GM21529 (cell line): ENCODE results near the gene TECR.
A peak's percentile ranks its signal among the peaks of the same experiment; 100 is the strongest.
"Not testable (repeated sequence)": the region's sequence is repeated elsewhere in the genome, so short reads cannot be mapped to it uniquely, and the experiment has no call there.

Experiments used
- ATAC-seq: cut with Tn5 transposase; IDR thresholded peaks from one replicate; pipeline ENCODE4 v1.9.1; 2021; ENCODE audit not compliant: unreplicated experiment

The TECR gene

DNA sequence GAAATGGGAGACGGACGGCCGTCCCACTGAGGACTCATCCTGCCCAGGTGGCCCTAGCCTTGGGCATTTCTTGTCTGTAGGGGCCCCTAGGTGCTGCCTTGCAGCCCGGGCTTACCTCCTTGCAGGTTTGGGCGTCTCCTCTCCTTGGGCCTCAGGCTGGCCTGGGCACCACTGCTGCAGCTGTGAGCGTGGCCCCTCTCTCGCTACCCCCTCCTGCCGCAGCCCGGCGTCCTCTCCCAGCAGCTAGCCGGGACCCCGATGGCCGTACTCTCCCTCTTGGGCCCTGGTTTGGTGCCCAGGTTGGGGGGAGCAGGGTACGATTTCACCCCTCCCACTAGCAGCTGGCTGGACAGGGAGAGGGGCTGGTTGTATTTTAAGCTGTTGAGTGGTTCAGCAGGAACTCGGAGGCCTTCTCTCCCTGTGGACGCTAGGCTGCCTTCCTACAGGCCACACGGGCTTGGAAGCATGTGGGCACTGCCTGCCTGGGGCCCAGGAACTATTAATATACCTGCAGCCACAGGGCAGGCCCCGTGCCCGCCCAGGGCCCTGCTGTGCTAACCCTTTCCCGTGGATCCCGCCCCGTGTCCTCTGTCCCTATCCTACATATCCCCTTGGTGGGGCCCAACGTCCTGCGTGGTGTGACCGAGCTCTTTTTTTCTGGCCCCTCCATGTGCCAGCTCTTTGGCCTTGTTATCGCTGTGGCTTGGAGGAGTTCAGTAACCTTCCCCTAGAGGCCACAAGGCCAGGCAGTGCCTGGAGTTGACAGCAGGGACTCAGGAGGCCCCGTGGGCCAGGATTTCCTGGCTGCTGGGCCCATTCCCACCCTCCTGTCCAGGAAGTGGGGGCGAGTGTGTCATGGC is 30.8 kb downstream of the TECR start:
- ATAC-seq = no peak

DNA sequence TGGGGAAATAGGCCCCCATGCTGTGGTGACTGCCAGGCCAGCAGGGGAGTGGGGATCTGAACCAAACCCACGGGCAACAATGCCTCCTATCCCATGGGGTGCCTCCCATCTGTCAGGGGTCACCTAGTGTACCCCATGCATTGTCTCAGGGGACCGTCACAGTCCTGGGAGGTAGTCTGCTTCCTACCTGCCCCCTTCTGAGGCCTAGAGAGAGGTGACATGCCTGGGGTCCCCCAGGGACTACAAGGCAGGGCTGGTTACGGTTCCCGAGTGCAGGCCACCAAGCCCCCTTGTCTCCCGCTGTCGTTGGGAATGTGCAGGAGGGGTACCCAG is 31.3 kb downstream of the TECR start:
- no peak for ATAC-seq

DNA sequence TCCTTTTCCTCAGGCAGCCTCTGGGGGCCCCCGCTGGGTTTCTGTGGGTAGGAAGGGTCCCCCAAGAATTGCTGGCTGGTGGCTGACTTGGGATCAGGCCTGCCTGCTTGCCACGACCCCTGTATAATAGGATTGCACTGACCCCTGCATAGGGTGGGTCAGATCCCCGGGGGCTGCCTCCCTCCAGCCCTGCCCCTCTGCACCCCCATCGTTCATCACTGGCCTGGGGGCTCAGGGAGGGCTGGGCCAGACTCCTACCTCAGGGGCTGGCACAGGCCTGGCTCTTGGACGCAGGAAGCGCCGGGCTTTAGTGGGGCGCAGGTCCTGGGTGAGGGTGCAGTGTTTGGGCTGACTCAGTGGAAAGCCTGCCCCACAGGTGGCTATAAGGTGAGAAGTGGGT is 31.9 kb downstream of the TECR start:
- no peak for ATAC-seq

DNA sequence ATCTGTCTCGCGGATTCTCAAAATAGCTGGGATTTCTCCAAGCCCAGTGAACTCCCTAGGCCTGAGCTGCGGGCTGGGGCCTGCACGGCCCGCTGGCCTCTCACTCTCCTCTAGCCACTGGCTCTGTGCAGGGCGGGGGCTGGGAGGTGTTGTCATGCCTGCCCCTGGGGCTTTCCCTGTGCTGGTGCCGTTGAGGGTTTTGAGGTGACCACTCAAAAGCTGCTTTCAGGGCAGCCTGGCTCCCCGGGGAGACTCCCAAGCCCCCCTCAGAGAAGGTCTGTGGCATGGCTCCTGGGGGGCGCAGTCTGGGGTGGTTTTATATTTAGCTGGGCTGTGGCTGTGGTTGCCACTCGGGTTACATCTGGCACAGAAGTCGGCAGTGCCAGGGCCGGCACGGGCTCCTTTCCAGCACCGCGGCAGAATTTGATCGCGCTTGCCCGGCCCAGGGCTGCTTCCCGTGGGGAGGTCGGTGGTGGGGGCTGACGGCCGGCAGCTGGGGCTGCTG is 32.5 kb downstream of the TECR start:
- no peak for ATAC-seq

- no peak for ATAC-seq
Observed at GRCh38 chr19:14562660-14563589, 33.5 kb downstream of the TECR start.

DNA sequence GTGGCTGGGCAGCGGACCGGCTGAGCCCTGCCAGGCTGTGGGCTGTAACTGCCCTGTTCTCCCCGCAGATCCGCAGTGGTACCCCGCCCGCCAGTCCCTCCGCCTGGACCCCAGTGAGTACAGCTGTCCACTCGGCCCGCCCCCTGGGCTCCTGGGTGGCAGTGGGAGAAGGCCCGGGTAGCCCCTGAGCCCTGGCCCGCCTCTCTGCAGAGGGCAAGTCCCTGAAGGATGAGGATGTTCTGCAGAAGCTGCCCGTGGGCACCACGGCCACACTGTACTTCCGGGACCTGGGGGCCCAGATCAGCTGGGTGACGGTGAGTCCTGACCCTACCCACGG is 34.2 kb downstream of the TECR start:
- ATAC-seq = no peak

- ATAC-seq = no peak
Observed at GRCh38 chr19:14563989-14564651, 34.7 kb downstream of the TECR start.

- not testable (repeated sequence) for ATAC-seq
Observed at GRCh38 chr19:14564652-14565297, 35.4 kb downstream of the TECR start.

DNA sequence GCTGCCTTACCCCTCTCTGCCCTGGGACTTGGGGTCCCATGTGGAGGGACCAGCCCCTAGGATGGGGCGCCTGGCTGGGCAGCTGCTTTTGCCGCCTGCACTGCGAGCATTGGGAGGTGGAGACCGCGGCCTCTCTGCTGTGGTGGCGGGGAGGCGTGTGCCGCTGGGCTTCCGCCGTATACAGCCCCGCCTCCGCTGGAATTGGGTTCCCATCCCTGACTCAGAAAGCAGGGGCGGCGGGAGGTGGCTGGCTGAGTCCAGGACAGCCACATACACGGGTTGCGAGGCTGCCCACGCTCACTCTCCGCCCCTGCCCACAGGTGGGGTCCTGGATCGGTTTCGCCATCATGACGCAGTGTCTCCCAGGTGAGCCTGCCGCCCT is 35.9 kb downstream of the TECR start:
- ATAC-seq = no peak

- ATAC-seq = no peak
Observed at GRCh38 chr19:14565765-14566711, 36.6 kb downstream of the TECR start.

GRCh38 chr19:14566712-14567077 is 37.3 kb downstream of the TECR start:
- no peak for ATAC-seq

GRCh38 chr19:14567079-14567478 is 37.7 kb downstream of the TECR start:
- no peak for ATAC-seq

DNA sequence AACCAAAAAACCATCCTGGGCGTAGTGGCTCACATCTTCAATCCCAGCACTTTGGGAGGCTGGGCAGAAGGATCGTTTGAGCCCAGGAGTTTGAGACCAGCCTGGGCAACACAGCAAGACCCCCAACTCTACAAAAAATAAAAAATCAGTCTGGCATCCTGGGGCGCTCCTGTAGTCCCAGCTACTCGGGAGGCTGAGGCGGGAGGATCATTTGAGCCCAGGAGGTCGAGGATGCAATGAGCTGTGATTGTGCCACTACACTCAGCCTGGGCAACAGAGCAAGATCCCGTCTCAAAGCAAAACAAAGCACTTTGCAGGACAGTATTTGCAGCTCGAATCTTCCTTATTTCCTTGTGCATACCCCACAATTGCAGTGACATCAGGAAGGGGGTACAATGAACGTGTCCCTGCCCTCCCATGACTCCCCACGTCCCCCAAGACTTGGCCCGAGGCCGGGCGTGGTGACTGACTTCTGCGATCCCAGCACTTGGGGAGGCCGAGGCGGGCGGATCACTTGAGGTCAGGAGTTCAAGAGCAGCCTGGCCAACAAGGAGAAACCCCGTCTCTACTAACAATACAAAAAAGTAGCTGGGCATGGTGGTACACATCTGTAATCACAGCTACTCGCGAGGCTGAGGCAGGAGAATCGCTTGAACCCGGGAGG is 41.6 kb downstream of the TECR start:
- no peak for ATAC-seq

GRCh38 chr19:14571695-14572490 is 42.5 kb downstream of the TECR start, which contains the start of gene NDUFB7:
TSS of gene NDUFB7 (minus strand) at chr19:14572066. CDS start at chr19:14572000, 66 bp downstream.
- peak; percentile 87 for ATAC-seq

DNA sequence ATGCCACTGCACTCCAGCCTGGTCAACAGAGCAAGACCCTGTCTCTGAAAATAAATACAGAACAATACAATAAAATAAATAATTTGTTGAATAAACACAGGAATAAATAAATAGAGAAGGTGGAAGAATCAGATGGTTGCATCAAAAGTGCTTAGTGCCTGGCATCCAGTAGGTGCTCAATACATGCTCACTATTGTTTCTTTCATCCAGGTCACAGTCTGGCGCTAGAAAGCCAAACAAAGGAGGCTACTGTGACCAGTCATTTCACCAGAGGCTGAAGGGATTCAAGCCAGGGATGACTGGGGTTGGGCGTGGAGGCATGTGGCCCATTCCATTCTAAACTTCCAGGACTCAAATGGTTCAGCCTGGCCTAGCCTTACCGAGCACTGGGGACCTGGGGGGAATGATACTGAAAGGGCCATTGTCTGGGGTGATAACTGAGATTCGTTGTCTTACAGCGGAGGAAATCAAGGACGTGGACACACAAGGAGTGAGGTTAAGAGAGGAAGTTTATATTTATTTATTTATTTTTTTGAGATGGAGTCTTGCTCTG is 46.1 kb downstream of the TECR start:
- no peak for ATAC-seq

DNA sequence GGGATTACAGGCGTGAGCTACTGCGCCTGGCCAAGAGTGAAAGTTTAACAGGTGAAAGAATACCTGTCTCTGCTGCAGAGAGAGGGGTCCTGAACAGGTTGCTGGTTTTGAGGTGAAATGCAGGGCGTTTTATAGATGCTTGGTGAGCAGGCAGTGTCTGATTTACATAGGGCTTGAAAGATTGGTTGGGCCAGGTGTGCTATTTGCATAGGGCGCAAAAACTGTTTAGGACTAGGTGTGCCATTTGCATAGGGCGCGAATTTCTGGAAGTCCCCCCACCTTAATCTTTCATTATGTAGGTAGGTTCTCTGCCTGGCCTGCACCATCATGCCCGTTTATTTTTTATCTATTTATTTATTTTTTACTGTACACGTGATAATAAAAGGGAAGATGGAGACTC is 47.0 kb downstream of the TECR start:
- no peak for ATAC-seq

DNA sequence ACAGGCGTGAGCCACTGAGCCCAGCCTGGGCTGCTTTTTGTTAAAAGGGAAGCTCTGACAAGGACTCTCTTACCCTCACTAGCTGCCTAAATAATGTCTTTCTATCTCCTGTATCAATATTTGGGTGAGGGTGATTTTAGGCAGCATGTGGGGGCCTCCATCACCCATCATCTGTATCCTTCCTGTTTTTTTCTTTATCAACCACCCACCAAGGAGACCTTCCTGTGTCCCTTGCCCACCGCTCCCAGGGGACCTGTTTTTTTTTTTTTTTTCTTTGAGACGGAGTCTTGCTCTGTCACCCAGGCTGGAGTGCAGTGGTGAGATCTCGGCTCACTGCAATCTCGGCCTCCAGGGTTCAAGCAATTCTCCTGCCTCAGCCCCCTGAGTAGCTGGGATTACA is 47.9 kb downstream of the TECR start:
- no peak for ATAC-seq

DNA sequence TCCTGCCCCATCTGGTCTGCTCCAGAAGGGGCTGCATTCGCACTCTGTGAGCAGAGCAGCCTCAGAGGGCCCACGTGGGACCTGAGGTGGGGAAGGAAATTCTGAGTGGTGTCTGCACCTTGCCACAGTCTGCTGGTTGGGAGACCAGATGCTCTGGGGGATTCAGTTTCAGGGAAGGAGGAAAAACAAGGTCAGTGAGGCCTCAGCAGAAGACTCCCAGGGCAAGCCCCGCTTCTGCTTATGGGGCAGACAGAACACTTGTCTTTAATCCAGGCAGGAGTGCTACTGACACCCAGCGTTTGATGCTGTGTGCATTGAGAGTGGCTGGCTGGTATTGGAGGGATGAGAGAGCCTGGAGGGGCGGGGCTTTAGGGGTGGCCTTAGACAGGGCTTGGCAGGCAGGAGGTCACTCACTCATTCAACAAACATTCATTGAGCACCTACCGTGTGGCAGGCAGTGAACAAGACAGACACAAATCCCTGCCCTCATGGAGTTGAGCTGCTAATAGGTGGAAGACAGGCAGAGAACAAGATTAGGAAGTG is 48.6 kb downstream of the TECR start:
- ATAC-seq = peak; percentile 42
